KOPT-K1 (cell line): ENCODE measurements around the gene TMC2.
"Not testable (repeated sequence)": the region's sequence is repeated elsewhere in the genome, so short reads cannot be mapped to it uniquely, and the experiment has no call there.

Experiments
- H3K27ac ChIP-seq: fragments of 200-600 bp; sonication (generic); 2 replicates; pipeline ENCODE4 v1.5.1; 2016; ENCODE audit warnings: antibody characterized with exemption, mild to moderate bottlenecking, low read depth, low read length; ENCODE audit not compliant: poor library complexity, severe bottlenecking
- H3K36me3 ChIP-seq: fragments of 200-600 bp; sonication (generic); 2 replicates; pipeline ENCODE4 v1.5.1; 2017; ENCODE audit warnings: antibody characterized with exemption, mild to moderate bottlenecking, low read length, moderate library complexity; ENCODE audit not compliant: insufficient read depth
- H3K9me3 ChIP-seq: fragments of 200-600 bp; sonication (generic); 2 replicates; pipeline ENCODE4 v1.5.1; 2017; ENCODE audit warnings: antibody characterized with exemption, low read length, mild to moderate bottlenecking; ENCODE audit not compliant: insufficient read depth, poor library complexity, severe bottlenecking

TMC2 gene

GRCh38 chr20:2519115-2519809 lies 17.1 kb upstream of the TMC2 start:
- H3K36me3 ChIP-seq = no peaks in the 10 kb centered on the region
- H3K27ac ChIP-seq = no peak overlapping the region
- no peaks in the 10 kb centered on the region for H3K9me3 ChIP-seq

- H3K9me3 ChIP-seq = no peaks in the 10 kb centered on the region
- H3K36me3 ChIP-seq = no peaks in the 10 kb centered on the region
- H3K27ac ChIP-seq = no peak overlapping the region
Measured at GRCh38 chr20:2520617-2521016, 15.8 kb upstream of the TMC2 start.

- no peaks in the 10 kb centered on the region for H3K36me3 ChIP-seq
- no peaks in the 10 kb centered on the region for H3K9me3 ChIP-seq
- no peak overlapping the region for H3K27ac ChIP-seq
Measured at GRCh38 chr20:2521369-2522305, 14.7 kb upstream of the TMC2 start.

GRCh38 chr20:2522826-2523429 lies 13.4 kb upstream of the TMC2 start:
- H3K27ac ChIP-seq, H3K9me3 ChIP-seq, H3K36me3 ChIP-seq: not testable (repeated sequence)

DNA sequence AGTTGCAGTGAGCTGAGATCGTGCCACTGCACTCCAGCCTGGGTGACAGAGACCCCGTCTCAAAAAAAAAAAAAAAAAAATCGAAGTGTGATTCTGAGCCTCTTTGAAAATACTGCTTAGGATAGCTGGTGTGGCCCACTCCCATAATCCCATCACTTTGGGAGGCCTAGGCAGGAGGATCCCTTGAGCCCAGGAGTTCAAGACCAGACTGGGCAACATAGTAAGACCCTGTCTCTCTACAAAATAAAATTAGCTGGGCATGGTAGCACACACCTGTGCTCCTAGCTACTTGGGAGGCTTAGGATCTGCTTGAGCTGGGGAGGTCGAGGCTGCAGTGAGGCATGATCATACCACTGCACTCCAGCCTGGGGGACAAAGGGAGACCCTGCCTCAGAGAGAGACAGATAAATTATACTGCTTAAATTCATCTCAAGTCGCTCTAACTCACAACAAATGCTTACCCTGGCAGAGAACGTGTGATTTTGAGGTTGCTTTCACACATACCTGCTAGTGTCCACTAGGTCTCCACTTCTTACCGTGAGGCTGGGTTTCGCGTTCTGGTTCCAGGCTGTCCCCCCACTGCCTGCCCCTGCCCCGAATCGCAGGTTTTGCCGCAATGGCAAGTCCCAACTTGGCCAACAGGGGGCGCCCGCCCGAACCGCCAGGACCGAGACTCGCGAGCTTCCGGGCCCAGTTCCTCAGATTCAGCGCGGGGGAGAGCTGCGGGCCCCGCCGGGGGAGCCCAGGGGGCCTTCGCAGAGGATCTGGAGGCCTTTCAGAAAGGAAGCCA lies 12.3 kb upstream of the TMC2 start:
- Histone ChIP-seq H3K27ac (peak overlapping the region; percentile 53), H3K9me3 (no peaks in the 10 kb centered on the region), H3K36me3 (no peaks in the 10 kb centered on the region)

DNA sequence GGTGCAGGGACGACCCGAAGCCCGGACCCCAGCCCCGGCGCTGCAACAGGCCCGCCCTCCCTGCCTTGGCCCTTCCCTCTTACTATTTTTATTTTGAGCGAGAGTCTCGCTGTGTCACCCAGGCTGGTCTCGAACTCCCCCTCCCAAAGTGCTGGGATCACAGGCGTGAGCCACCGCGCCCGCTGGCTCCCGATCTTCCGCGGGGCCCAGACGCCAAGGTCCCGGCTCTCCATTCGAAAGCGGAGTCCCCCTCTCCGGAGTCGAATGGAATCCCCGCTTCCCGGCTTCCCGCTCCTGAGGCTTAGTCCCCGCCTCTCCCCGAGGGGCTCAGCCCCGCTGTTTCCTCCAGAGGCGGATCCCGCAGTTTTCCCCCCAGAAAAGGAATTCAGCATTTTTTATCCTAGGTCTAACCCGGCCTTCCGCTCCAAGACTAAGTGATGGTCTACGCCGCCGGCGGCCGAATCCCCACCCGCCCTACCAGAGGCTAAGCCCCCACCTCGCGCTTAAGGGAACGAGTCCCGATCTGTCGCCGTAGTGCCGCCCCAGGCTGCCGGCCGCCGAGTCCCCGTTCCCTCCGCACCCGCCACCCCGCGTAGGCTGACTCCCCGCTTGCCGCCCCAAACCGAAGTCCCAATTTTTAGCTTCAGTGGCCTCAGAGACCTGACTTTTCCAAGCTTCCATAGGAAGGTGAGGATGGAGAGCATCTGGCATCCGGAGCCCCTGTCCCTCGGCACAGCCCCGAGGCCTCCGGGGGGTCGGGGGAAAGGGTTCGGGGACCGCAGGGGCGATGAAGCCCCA lies 11.5 kb upstream of the TMC2 start:
- Histone ChIP-seq H3K9me3 (no peaks in the 10 kb centered on the region), H3K36me3 (no peaks in the 10 kb centered on the region), H3K27ac (peak overlapping the region; percentile 53)

DNA sequence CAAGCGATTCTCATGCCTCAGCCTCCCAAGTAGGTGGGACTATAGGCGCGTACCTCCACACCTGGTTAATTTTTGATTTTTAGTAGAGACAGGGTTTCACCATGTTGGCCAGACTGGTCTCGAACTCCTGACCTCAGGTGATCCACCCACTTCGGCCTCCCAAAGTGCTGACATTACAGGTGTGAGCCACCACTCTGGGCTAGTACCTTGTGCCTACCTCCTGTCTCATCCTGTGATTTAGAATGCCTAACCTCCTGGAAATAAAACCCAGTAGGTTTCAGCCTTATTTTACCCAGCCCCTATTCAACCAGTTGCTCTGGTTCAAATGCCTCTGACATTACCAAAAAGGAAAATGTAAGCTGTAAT lies 10.2 kb upstream of the TMC2 start:
- H3K36me3 ChIP-seq, H3K27ac ChIP-seq, H3K9me3 ChIP-seq: not testable (repeated sequence)

DNA sequence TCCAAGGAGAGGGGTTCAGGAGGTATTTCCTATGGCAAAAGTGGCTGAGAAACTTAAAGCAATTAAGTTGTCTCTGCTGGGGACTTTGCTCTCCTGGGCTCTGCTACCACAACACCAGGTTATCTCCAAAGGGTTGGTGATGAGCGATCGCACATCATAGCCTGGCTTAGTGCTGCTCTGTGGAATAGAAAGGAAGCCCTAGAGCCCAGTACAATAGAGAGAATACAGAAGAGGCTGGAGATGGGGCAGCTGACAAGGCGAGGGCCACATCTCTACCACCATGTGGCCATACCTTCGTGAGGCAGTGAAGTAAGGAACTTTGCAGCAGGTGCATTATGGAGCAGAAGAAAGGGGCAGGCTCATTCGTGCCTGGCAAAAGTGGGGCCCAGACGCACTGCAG lies 8.6 kb upstream of the TMC2 start:
- no peaks in the 10 kb centered on the region for H3K9me3 ChIP-seq
- no peaks in the 10 kb centered on the region for H3K36me3 ChIP-seq
- H3K27ac ChIP-seq = no peak overlapping the region

- H3K36me3 ChIP-seq = no peaks in the 10 kb centered on the region
- no peaks in the 10 kb centered on the region for H3K9me3 ChIP-seq
- H3K27ac ChIP-seq = no peak overlapping the region
Measured at GRCh38 chr20:2528671-2529271, 7.6 kb upstream of the TMC2 start.

DNA sequence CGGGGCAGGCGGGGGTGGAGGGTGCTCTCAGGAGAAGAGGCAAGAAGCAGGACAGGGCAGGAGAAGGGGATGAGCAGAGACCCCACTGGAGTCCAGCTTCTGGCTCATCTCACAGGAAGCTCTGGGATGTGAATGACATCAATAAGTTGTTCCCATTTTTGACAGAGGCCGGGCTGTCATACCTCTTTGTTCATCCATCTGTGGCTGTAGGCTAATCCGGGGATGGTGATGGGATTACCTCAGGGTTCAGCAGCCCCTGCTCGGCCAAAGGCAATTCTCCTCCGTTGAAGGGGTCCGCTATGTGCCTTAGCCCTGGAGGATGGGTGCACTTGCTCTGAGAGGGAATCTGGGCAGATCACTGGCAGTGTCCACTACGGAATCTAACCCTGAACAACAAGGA lies 3.3 kb upstream of the TMC2 start:
- no peaks in the 10 kb centered on the region for H3K9me3 ChIP-seq
- no peaks in the 10 kb centered on the region for H3K36me3 ChIP-seq
- no peak overlapping the region for H3K27ac ChIP-seq

GRCh38 chr20:2535711-2536559 lies 438 bp upstream of the TMC2 start:
- Histone ChIP-seq H3K36me3 (no peaks in the 10 kb centered on the region), H3K9me3 (no peaks in the 10 kb centered on the region), H3K27ac (no peak overlapping the region)

GRCh38 chr20:2537101-2537500 lies 728 bp downstream of the TMC2 start:
- Histone ChIP-seq H3K36me3 (no peaks in the 10 kb centered on the region), H3K9me3 (no peaks in the 10 kb centered on the region), H3K27ac (no peak overlapping the region)

DNA sequence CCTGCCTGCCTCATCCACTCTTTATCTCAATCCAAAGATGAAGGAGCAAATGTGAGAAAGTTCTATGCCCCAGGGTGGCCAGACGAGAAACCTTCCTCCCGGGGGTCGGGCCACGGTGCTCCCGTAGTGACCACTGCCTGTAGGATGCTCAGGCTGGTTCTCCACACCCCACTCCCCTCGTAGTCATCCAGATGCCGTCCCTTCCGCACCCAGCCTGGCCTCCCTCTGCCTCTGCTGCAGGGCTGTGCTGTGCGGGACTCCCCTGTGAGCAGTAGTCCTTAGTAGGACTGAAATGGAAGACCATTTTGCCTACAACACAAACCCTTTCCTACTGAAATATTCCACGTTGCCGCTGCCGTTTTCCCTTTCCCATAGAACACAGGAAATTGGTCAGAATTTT lies 2.0 kb downstream of the TMC2 start:
- no peak overlapping the region for H3K27ac ChIP-seq
- no peaks in the 10 kb centered on the region for H3K36me3 ChIP-seq
- H3K9me3 ChIP-seq = no peaks in the 10 kb centered on the region
